Right lobe of liver (tissue), 4 donors: ENCODE results near the gene HMOX2.

ENCODE experiments used
- CTCF ChIP-seq, 4 donors: fragments of 200-600 bp in 3 of 4; fragments of 450-650 bp in 1 of 4; IDR thresholded peaks; one replicate each; pipeline versions ENCODE4 v1.5.1 to v1.8.0; 2016 to 2022; ENCODE audit warnings: antibody characterized with exemption in 4 of 4, mild to moderate bottlenecking in 2 of 4
- POLR2A ChIP-seq: fragments of 450-650 bp; IDR thresholded peaks from one replicate; pipeline ENCODE4 v1.6.1; 2017; ENCODE audit warnings: antibody characterized with exemption, mild to moderate bottlenecking
- donor health status: DM: no; HTN: no; CAD: no.
- donor health status: DM: no; HTN: no; CAD: no.
- donor health status: DM: no; HTN: yes; CAD: no.

GRCh38 chr16:4517812-4518680 is 41.8 kb downstream of the HMOX2 start:
- TF ChIP-seq CTCF (IDR thresholded peaks at IDR 0.05): peak; percentile 30 to 55 (median 40)
- TF ChIP-seq POLR2A: no peak
